HG02970 (cell line): ENCODE results near the gene TSHZ2.
"Not testable (repeated sequence)": the region's sequence is repeated elsewhere in the genome, so short reads cannot be mapped to it uniquely, and the experiment has no call there.

Experiments used
- ATAC-seq: cut with Tn5 transposase; IDR thresholded peaks from one replicate; pipeline ENCODE4 v1.9.1; 2021; ENCODE audit warnings: mild to moderate bottlenecking, moderate library complexity, moderate number of reproducible peaks; ENCODE audit not compliant: unreplicated experiment, low FRiP score

Gene TSHZ2

GRCh38 chr20:53296025-53296424, 323.9 kb downstream of the TSHZ2 start:
- no peak for ATAC-seq

GRCh38 chr20:53296451-53297153, 324.4 kb downstream of the TSHZ2 start:
- no peak for ATAC-seq

- no peak for ATAC-seq
Measured at GRCh38 chr20:53297154-53297529, 325.0 kb downstream of the TSHZ2 start.

- no peak for ATAC-seq
Measured at GRCh38 chr20:53298260-53298659, 326.1 kb downstream of the TSHZ2 start.

- ATAC-seq = no peak
Measured at GRCh38 chr20:53298911-53299310, 326.8 kb downstream of the TSHZ2 start.

- no peak for ATAC-seq
Measured at GRCh38 chr20:53299831-53300230, 327.7 kb downstream of the TSHZ2 start.

- no peak for ATAC-seq
Measured at GRCh38 chr20:53301869-53302268, 329.7 kb downstream of the TSHZ2 start.

GRCh38 chr20:53302695-53303412, 330.7 kb downstream of the TSHZ2 start:
- no peak for ATAC-seq

- ATAC-seq = no peak
Measured at GRCh38 chr20:53303413-53303760, 331.2 kb downstream of the TSHZ2 start.

GRCh38 chr20:53304146-53304545, 332.0 kb downstream of the TSHZ2 start:
- no peak for ATAC-seq

GRCh38 chr20:53306192-53306805, 334.1 kb downstream of the TSHZ2 start:
- no peak for ATAC-seq

GRCh38 chr20:53307964-53308597, 335.9 kb downstream of the TSHZ2 start:
- no peak for ATAC-seq

- no peak for ATAC-seq
Measured at GRCh38 chr20:53309515-53309914, 337.4 kb downstream of the TSHZ2 start.

GRCh38 chr20:53312957-53313356, 340.8 kb downstream of the TSHZ2 start:
- no peak for ATAC-seq

- ATAC-seq = no peak
Measured at GRCh38 chr20:53316206-53316937, 344.2 kb downstream of the TSHZ2 start.

GRCh38 chr20:53319200-53319599, 347.0 kb downstream of the TSHZ2 start:
- no peak for ATAC-seq

- no peak for ATAC-seq
Measured at GRCh38 chr20:53319716-53320115, 347.6 kb downstream of the TSHZ2 start.

- no peak for ATAC-seq
Measured at GRCh38 chr20:53320701-53321100, 348.5 kb downstream of the TSHZ2 start.

GRCh38 chr20:53321596-53321995, 349.4 kb downstream of the TSHZ2 start:
- ATAC-seq = no peak

GRCh38 chr20:53322651-53323050, 350.5 kb downstream of the TSHZ2 start:
- ATAC-seq = no peak

GRCh38 chr20:53323460-53323859, 351.3 kb downstream of the TSHZ2 start:
- ATAC-seq = not testable (repeated sequence)
